ENCODE data around the gene ANKRD33B.

- TF ChIP-seq POLR2A (IDR thresholded peaks at IDR 0.05) (no peak), POLR2AphosphoS5 (IDR thresholded peaks at IDR 0.05) (no peak)
- TF ChIP-seq, protein P1, sequence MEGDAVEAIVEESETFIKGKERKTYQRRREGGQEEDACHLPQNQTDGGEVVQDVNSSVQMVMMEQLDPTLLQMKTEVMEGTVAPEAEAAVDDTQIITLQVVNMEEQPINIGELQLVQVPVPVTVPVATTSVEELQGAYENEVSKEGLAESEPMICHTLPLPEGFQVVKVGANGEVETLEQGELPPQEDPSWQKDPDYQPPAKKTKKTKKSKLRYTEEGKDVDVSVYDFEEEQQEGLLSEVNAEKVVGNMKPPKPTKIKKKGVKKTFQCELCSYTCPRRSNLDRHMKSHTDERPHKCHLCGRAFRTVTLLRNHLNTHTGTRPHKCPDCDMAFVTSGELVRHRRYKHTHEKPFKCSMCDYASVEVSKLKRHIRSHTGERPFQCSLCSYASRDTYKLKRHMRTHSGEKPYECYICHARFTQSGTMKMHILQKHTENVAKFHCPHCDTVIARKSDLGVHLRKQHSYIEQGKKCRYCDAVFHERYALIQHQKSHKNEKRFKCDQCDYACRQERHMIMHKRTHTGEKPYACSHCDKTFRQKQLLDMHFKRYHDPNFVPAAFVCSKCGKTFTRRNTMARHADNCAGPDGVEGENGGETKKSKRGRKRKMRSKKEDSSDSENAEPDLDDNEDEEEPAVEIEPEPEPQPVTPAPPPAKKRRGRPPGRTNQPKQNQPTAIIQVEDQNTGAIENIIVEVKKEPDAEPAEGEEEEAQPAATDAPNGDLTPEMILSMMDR (IDR thresholded peaks at IDR 0.05 in 8 of 11, conservative IDR thresholded peaks at IDR 0.05 in 3 of 11), result no peak
Measured at GRCh38 chr5:10685115-10685521, 121.2 kb downstream of the ANKRD33B start.
